CD4-positive, alpha-beta T cell treated with Interleukin-4 for 4 hours (primary cell): ENCODE results near the gene C1QTNF6.
"Not testable (repeated sequence)": the region's sequence is repeated elsewhere in the genome, so short reads cannot be mapped to it uniquely, and the experiment has no call there.

Source experiments
- DNase-seq: peaks from one replicate; pipeline ENCODE4 v3.0.0-alpha.2; 2020

The C1QTNF6 gene

GRCh38 chr22:37206841-37207821 lies 19.1 kb upstream of the C1QTNF6 start:
- DNase-seq = no peak

- DNase-seq = no peak
These were observed 18.2 kb upstream of the C1QTNF6 start for GRCh38 chr22:37206118-37206840.

GRCh38 chr22:37205046-37205445 lies 17.0 kb upstream of the C1QTNF6 start:
- DNase-seq = no peak

GRCh38 chr22:37204045-37204655 lies 16.1 kb upstream of the C1QTNF6 start:
- DNase-seq = no peak

- DNase-seq = no peak
These were observed 15.5 kb upstream of the C1QTNF6 start for GRCh38 chr22:37203354-37204044.

- no peak for DNase-seq
These were observed 14.7 kb upstream of the C1QTNF6 start for GRCh38 chr22:37202716-37203115.

GRCh38 chr22:37202001-37202555 lies 14.0 kb upstream of the C1QTNF6 start:
- DNase-seq = no peak

- not testable (repeated sequence) for DNase-seq
These were observed 13.4 kb upstream of the C1QTNF6 start for GRCh38 chr22:37201443-37201820.

GRCh38 chr22:37199760-37200108 lies 11.7 kb upstream of the C1QTNF6 start:
- DNase-seq = no peak

- peak; percentile 97 for DNase-seq
These were observed 11.2 kb upstream of the C1QTNF6 start for GRCh38 chr22:37199103-37199759.

- DNase-seq = peak; percentile 86
These were observed 10.4 kb upstream of the C1QTNF6 start for GRCh38 chr22:37198258-37199102.

- DNase-seq = no peak
These were observed 9.6 kb upstream of the C1QTNF6 start for GRCh38 chr22:37197451-37198257.

- no peak for DNase-seq
These were observed 8.7 kb upstream of the C1QTNF6 start for GRCh38 chr22:37196539-37197450.

GRCh38 chr22:37195921-37196320 lies 7.9 kb upstream of the C1QTNF6 start:
- no peak for DNase-seq

GRCh38 chr22:37194750-37195149 lies 6.7 kb upstream of the C1QTNF6 start:
- DNase-seq = no peak

- DNase-seq = peak; percentile 61
These were observed 5.7 kb upstream of the C1QTNF6 start for GRCh38 chr22:37193629-37194191.

- no peak for DNase-seq
These were observed 4.7 kb upstream of the C1QTNF6 start for GRCh38 chr22:37192741-37193140.

GRCh38 chr22:37192204-37192603 lies 4.2 kb upstream of the C1QTNF6 start:
- DNase-seq = no peak
